HepG2 (cell line): ENCODE data around the gene CFAP43.

Experiments used
- CREB1 ChIP-seq, 2 experiments: fragments of 450-650 bp in 1 of 2; IDR thresholded peaks; 2 replicates each; pipeline ENCODE4 v1.6.1; 2016 to 2017; ENCODE audit warnings: control low read depth in 1 of 2, mild to moderate bottlenecking in 1 of 2, missing compliant biosample characterization in 1 of 2, missing genetic modification characterization in 1 of 2
- FOSL2 ChIP-seq: sonication (generic); formaldehyde crosslinking; IDR thresholded peaks from 2 replicates; pipeline ENCODE4 v1.4.0; 2020; ENCODE audit warnings: missing genetic modification reagents
- MAFF ChIP-seq: IDR thresholded peaks from 2 replicates; pipeline ENCODE4 v1.6.1; 2011; ENCODE audit warnings: low read depth, low read length, improper control_type of control experiment
- NFE2L1 ChIP-seq: sonication (generic); formaldehyde crosslinking; IDR thresholded peaks from 2 replicates; pipeline ENCODE4 v1.4.0; 2020; ENCODE audit warnings: missing genetic modification reagents, mild to moderate bottlenecking, borderline replicate concordance
- POLR2A ChIP-seq, 2 experiments: IDR thresholded peaks; 2 replicates each; pipeline ENCODE4 v1.6.1; 2011; ENCODE audit warnings: low read depth in 2 of 2, low read length in 2 of 2, mild to moderate bottlenecking in 1 of 2, moderate library complexity in 1 of 2; ENCODE audit not compliant: insufficient read depth in 1 of 2
- ZBTB40 ChIP-seq, 2 experiments: fragments of 450-650 bp in 1 of 2; sonication (generic) in 1 of 2; formaldehyde crosslinking in 1 of 2; IDR thresholded peaks; 2 replicates each; pipeline versions ENCODE4 v1.6.1 to v1.8.0; 2016 to 2022; ENCODE audit warnings: antibody characterized with exemption in 1 of 2, mild to moderate bottlenecking in 1 of 2, missing genetic modification reagents in 1 of 2
- ZFP37 ChIP-seq: sonication (generic); formaldehyde crosslinking; IDR thresholded peaks from 2 replicates; pipeline ENCODE4 v1.4.0; 2020; ENCODE audit warnings: missing genetic modification reagents, borderline replicate concordance
- ZNF879 ChIP-seq: sonication (generic); formaldehyde crosslinking; IDR thresholded peaks from 2 replicates; pipeline ENCODE4 v1.8.1; 2023; ENCODE audit warnings: missing genetic modification reagents
- ZZZ3 ChIP-seq: sonication (generic); formaldehyde crosslinking; IDR thresholded peaks from 2 replicates; pipeline ENCODE4 v1.4.0; 2020; ENCODE audit warnings: missing genetic modification reagents, mild to moderate bottlenecking, borderline replicate concordance

DNA sequence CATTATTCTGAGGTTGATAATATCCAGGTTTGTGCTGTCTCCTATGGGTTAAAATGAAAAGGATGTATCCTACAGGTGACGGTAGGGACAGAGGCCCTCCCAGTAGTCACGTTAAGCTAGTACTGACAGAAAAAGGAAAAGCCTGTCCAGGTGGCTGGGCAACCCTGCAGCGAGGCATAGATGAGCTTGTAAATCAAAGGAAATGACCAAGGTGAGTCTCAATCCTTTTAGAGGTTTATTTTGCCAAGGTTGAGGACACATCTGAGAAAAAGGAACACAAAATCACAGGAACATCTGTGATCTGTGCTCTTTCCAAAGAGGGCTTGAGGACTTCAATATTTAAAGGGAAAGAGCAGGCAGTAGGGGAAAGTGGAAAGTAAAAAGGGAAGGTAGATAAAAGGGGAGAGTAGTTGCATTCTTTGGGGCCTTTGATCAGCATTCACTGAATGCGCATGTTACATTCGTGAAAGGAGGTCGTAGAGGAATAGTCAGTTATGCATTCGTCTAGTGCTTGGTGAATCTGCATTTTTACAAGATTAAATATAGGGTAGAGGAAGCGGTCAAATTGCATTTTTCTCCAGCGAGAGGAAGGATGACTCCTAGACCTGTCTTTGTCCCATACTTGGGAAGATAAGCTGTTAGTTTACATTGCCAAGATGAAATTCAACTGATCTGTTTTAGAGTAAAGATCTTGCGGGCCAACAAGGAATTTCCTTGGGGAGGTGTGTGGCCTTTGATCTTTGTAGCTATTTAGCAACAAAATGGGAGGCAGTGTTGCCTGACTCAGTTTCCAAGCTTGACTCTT is 21.6 kb upstream of the CFAP43 start:
- TF ChIP-seq ZBTB40 (IDR thresholded peaks at IDR 0.05) (no peak), ZBTB40 (CRISPR knock-in tag; IDR thresholded peaks at IDR 0.05) (no peak), MAFF (no peak), CREB1 (IDR thresholded peaks at IDR 0.05) (no peak), CREB1 (CRISPR knock-in tag; IDR thresholded peaks at IDR 0.05) (no peak; the same call in 1 of the 2 replicates), POLR2A (IDR thresholded peaks at IDR 0.05; ENCODE audit: insufficient read depth in 1 of 2, low read depth in 2 of 2, low read length in 2 of 2) (no peak), ZZZ3 (CRISPR knock-in tag) (no peak), ZFP37 (no peak), ZNF879 (0 out of 2 replicates have a peak, but pooled peaks have one; percentile 29), FOSL2 (CRISPR knock-in tag) (no peak), NFE2L1 (CRISPR knock-in tag) (no peak)
